WI38 (cell line): ENCODE measurements around the gene GDF11.

ENCODE experiments used
- H3K4me3 ChIP-seq: 2 replicates; pipeline ENCODE4 v1.5.1; 2011; ENCODE audit warnings: low read depth, mild to moderate bottlenecking, control low read depth, low read length
- CTCF ChIP-seq: IDR thresholded peaks from 2 replicates; pipeline ENCODE4 v1.5.1; 2012; ENCODE audit warnings: low read depth, mild to moderate bottlenecking, control low read depth, low read length

Gene GDF11

GRCh38 chr12:55702861-55703260 lies 40.1 kb upstream of the GDF11 start:
- no peak overlapping the region for H3K4me3 ChIP-seq
- TF ChIP-seq CTCF: no peak

- no peak for TF ChIP-seq CTCF
Measured at GRCh38 chr12:55703288-55703687, 39.6 kb upstream of the GDF11 start.

DNA sequence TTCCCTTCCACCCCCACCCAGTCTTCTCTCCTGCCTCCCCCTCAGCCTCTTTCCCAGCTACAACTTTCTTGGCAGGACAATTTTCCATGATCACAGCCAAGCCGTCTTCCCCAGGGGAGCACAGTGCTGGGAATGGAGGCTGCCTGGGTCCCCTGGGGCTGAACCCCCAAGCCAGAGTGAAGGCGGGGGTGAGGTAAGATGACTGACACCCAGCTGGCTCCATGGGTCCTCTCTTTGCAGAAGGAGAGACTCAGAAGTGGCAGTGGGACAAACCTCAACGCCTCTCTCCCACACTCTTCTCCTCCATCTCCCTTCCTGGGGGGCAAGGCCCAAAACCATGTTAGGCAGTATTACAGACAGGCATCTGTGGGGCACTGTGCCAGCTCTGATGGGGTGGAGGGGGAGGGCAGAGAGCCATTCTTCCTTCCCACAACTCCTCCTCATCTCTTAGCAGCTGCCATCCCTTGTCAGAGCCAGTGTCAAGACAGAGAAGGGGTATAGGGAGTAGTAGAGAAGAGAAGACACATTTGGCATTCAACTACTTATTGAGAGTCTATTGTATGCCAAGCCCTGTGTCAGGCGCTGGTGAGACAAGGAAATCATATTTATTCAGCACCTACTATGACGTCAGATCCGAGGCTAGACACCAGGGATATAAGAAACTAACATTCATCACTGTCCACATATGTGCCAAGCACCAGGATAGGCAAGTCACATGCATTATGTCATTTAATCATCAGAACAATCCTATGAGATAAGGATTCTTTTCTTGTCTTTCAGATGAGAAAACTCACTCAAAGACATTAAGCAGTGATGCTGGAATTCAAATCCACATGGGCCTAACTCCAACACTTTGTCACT lies 38.8 kb upstream of the GDF11 start:
- H3K4me3 ChIP-seq: no peak overlapping the region
- TF ChIP-seq CTCF: no peak

More at GRCh38 chr12:55703288-55703687, 39.6 kb upstream of the GDF11 start:
- H3K4me3 ChIP-seq: no peak overlapping the region

DNA sequence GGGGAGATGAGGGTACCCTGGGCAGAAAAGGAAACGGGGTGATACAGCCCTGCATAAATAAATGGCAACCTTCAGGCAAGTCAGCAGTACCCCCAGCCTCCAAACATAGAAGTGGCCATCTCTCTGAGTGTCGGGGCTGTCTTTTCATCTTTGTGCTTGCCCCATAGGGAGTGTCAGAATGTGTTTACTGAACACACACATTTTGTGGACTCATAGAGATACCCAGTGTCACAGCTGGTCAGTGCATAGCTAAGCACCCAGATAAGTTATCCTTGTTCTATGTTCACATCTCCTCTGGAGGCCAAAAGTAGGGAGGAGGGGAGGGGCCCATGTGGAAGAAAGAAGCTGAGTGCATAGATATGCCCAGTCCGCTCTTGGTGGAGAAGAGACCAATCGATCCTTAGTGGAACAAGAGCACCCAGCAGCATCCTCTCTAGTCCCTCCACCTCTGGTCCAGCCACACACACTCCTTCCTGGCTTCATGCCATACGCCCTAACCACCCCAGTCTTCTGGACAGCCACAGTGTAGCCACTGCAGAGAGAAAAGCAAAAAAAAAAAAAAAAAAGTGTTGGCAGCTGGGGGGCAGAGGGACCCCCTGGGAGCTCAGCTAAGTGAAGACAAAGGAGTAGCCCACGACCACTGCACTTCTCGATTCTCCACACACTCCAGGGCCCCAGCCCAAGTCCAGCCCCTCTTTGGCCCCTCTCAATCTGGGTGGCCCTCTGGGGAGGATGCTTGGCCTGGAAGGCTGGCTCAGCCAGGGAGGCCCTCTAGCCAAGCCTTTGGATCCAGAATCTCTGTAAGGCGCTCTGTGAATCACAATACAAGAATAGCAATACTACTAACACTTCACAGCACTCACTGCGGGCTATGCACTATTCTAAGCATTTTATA lies 37.9 kb upstream of the GDF11 start:
- no peak for TF ChIP-seq CTCF
- no peak overlapping the region for H3K4me3 ChIP-seq

GRCh38 chr12:55705782-55706402 lies 37.0 kb upstream of the GDF11 start:
- no peak for TF ChIP-seq CTCF
- H3K4me3 ChIP-seq: no peak overlapping the region

DNA sequence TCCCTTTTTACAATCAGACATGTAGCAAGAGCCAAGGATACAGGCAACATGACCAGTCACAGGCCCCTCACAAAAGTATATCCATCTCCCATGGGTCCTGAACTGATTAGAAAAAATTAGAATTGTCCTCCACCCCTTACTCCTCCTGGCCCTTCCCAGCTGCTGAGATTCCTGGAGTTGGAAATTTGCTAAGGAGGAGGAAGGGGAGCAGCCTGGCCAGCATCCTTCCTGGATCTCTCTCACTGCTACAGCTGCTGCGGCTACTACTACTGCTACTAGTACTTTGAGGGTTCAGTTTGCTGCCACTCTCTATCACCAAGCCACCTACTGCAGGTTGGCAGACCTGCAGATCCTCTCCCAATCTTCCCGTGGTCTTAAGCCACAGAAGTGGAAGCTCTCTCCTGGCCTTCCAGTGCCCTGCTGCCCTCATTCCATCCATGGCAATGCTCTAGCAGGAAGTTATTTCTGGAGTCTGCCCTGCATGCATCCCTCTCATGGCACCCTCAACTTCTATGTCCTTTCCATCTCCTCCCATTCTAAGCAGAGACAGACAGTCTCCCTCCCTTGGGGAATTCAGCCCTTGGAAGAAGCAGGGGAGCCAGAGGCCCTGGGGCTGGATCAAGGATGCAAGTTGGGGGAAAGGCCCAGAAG lies 36.2 kb upstream of the GDF11 start:
- no peak overlapping the region for H3K4me3 ChIP-seq
- TF ChIP-seq CTCF: no peak
